Smooth muscle cell of the brain vasculature (primary cell): ENCODE measurements around the gene CRAMP1.
"Not testable (repeated sequence)": the region's sequence is repeated elsewhere in the genome, so short reads cannot be mapped to it uniquely, and the experiment has no call there.

ENCODE experiments used
- DNase-seq: peaks from one replicate; pipeline ENCODE4 v3.0.0-alpha.2; 2012; ENCODE audit warnings: low read depth, low spot score

Gene CRAMP1

GRCh38 chr16:1687427-1688316, 75.5 kb downstream of the CRAMP1 start:
- no peak for DNase-seq

GRCh38 chr16:1688807-1689560, 76.8 kb downstream of the CRAMP1 start:
- DNase-seq: no peak

- DNase-seq: no peak
These were observed 77.7 kb downstream of the CRAMP1 start for GRCh38 chr16:1689853-1690252.

GRCh38 chr16:1690810-1691209, 78.7 kb downstream of the CRAMP1 start:
- DNase-seq: no peak

GRCh38 chr16:1691276-1691675, 79.1 kb downstream of the CRAMP1 start:
- DNase-seq: no peak

- DNase-seq: no peak
These were observed 79.8 kb downstream of the CRAMP1 start for GRCh38 chr16:1691956-1692355.

- no peak for DNase-seq
These were observed 84.7 kb downstream of the CRAMP1 start for GRCh38 chr16:1696863-1697262.

- DNase-seq: no peak
These were observed 86.5 kb downstream of the CRAMP1 start for GRCh38 chr16:1698680-1699079.

- no peak for DNase-seq
These were observed 88.1 kb downstream of the CRAMP1 start for GRCh38 chr16:1700246-1700645.

- no peak for DNase-seq
These were observed 89.2 kb downstream of the CRAMP1 start for GRCh38 chr16:1701216-1701878.

GRCh38 chr16:1705324-1705687, 93.1 kb downstream of the CRAMP1 start:
- DNase-seq: not testable (repeated sequence)

- peak; percentile 72 for DNase-seq
These were observed 93.7 kb downstream of the CRAMP1 start, which contains the start of gene MAPK8IP3 for GRCh38 chr16:1705688-1706385. MAPK8IP3 (plus strand) TSS chr16:1706195; CDS start chr16:1706340, 145 bp downstream.

- no peak for DNase-seq
These were observed 94.4 kb downstream of the CRAMP1 start for GRCh38 chr16:1706386-1707192.

- DNase-seq: no peak
These were observed 95.1 kb downstream of the CRAMP1 start for GRCh38 chr16:1707193-1707790.

- no peak for DNase-seq
These were observed 96.1 kb downstream of the CRAMP1 start for GRCh38 chr16:1708083-1708767.

- no peak for DNase-seq
These were observed 96.6 kb downstream of the CRAMP1 start for GRCh38 chr16:1708768-1709180.

GRCh38 chr16:1709356-1709755, 97.2 kb downstream of the CRAMP1 start:
- DNase-seq: no peak

- no peak for DNase-seq
These were observed 98.8 kb downstream of the CRAMP1 start for GRCh38 chr16:1710811-1711507.

- DNase-seq: no peak
These were observed 100.7 kb downstream of the CRAMP1 start for GRCh38 chr16:1712791-1713261.
